ENCODE data around the gene ABCA7.
"Not testable (repeated sequence)": the region's sequence is repeated elsewhere in the genome, so short reads cannot be mapped to it uniquely, and the experiment has no call there.

ABCA7 gene

GRCh38 chr19:1112268-1113029, 72.5 kb downstream of the ABCA7 start:
- Mint-ChIP-seq H3K27ac (ENCODE audit: low read depth) (no peak overlapping the region), H3K27me3 (no peaks in the 10 kb centered on the region), H3K4me1 (no peaks in the 10 kb centered on the region), H3K36me3 (ENCODE audit: insufficient read depth) (peaks cover 17% of the 10 kb centered on the region), H3K9me3 (no peaks in the 10 kb centered on the region), H3K4me3 (no peak overlapping the region)
- DNase-seq (ENCODE audit: low spot score in 2 of 2), result no peak
- ATAC-seq (replicated peaks; ENCODE audit: extremely low read depth, poor library complexity, severe bottlenecking), result no peak

- ATAC-seq (replicated peaks; ENCODE audit: extremely low read depth, poor library complexity, severe bottlenecking) (peak; percentile 79), DNase-seq (ENCODE audit: low spot score in 2 of 2) (peak; percentile 68 to 76)
- no peaks in the 10 kb centered on the region for H3K27me3 Mint-ChIP-seq
- H3K27ac Mint-ChIP-seq (ENCODE audit: low read depth), result no peak overlapping the region
- peaks cover 19% of the 10 kb centered on the region for H3K36me3 Mint-ChIP-seq (ENCODE audit: insufficient read depth)
- H3K9me3 Mint-ChIP-seq, result no peaks in the 10 kb centered on the region
- H3K4me1 Mint-ChIP-seq, result no peaks in the 10 kb centered on the region
- H3K4me3 Mint-ChIP-seq, result no peak overlapping the region
Observed at GRCh38 chr19:1113030-1113985, 73.4 kb downstream of the ABCA7 start.

- Mint-ChIP-seq H3K27ac (ENCODE audit: low read depth) (no peak overlapping the region), H3K36me3 (ENCODE audit: insufficient read depth) (peaks cover 21% of the 10 kb centered on the region), H3K4me1 (no peaks in the 10 kb centered on the region), H3K27me3 (no peaks in the 10 kb centered on the region), H3K4me3 (no peak overlapping the region), H3K9me3 (no peaks in the 10 kb centered on the region)
- DNase-seq (ENCODE audit: low spot score in 2 of 2), result no peak
- ATAC-seq (replicated peaks; ENCODE audit: extremely low read depth, poor library complexity, severe bottlenecking), result no peak
Observed at GRCh38 chr19:1113986-1114483, 74.1 kb downstream of the ABCA7 start.

GRCh38 chr19:1114728-1115127, 74.8 kb downstream of the ABCA7 start:
- H3K4me3 Mint-ChIP-seq; ATAC-seq (replicated peaks; ENCODE audit: extremely low read depth, poor library complexity, severe bottlenecking); H3K27me3 Mint-ChIP-seq: not testable (repeated sequence)

More at GRCh38 chr19:1114728-1115127, 74.8 kb downstream of the ABCA7 start:
- H3K27ac Mint-ChIP-seq (ENCODE audit: low read depth); H3K9me3 Mint-ChIP-seq; H3K4me1 Mint-ChIP-seq; DNase-seq (ENCODE audit: low spot score in 2 of 2): not testable (repeated sequence)
- peaks cover 22% of the 10 kb centered on the region for H3K36me3 Mint-ChIP-seq (ENCODE audit: insufficient read depth)

All from central memory CD8-positive, alpha-beta T cell (primary cell).